Activated CD4-positive, alpha-beta memory T cell treated with anti-CD3 and anti-CD28 coated beads for 36 hours (primary cell): Measurements from ENCODE around the gene PNPLA5. TPM values are rescaled to one million over a fixed set of nuclear protein-coding genes. Genes with fewer than 3 reads are reported as not detected.

ENCODE experiments used
- CTCF ChIA-PET: fragments of 350-600 bp; sonication (Branson Sonifier 250); formaldehyde crosslinking; loops from one replicate; lab custom pipeline; 2021; ENCODE audit warnings: antibody characterized with exemption, inconsistent platforms; lab: Charles Lee
- POLR2A ChIA-PET: fragments of 350-600 bp; sonication (Branson Sonifier 250); formaldehyde crosslinking; loops from one replicate; lab custom pipeline; 2021; ENCODE audit warnings: antibody characterized with exemption; lab: Charles Lee
- DNase-seq: peaks from one replicate; pipeline ENCODE4 v3.0.0-alpha.2; 2020
- H3K27ac Mint-ChIP-seq: one replicate; pipeline ENCODE4 v1.8.0; 2021; ENCODE audit warnings: mixed read lengths
- H3K27me3 Mint-ChIP-seq: one replicate; pipeline ENCODE4 v1.8.0; 2021; ENCODE audit warnings: mixed read lengths
- H3K36me3 Mint-ChIP-seq: one replicate; pipeline ENCODE4 v1.8.0; 2021; ENCODE audit warnings: mixed read lengths
- H3K4me1 Mint-ChIP-seq: one replicate; pipeline ENCODE4 v1.8.0; 2021; ENCODE audit warnings: low read depth, mixed read lengths
- H3K4me3 Mint-ChIP-seq: one replicate; pipeline ENCODE4 v1.8.0; 2021; ENCODE audit warnings: mild to moderate bottlenecking, mixed read lengths
- H3K9me3 Mint-ChIP-seq: one replicate; pipeline ENCODE4 v1.8.0; 2021; ENCODE audit warnings: mixed read lengths
- intact Hi-C: fragments of 100-400 bp; cut with micrococcal nuclease; formaldehyde crosslinking; loops from one replicate; pipeline ENCODE4 v1.15.1; 2023
- total RNA-seq, 2 experiments: library from RNA; stranded (reverse); gene quantifications; one replicate each; pipeline ENCODE4 v1.2.3, GENCODE V29; 2021

The PNPLA5 gene
- total RNA-seq, 2 experiments from 2014 or later: not detected

- ChIA-PET POLR2A (no interaction called here), CTCF (no interaction called here)
- Mint-ChIP-seq H3K27ac (no peak overlapping the region), H3K4me1 (no peaks in the 10 kb centered on the region), H3K27me3 (peaks cover 18% of the 10 kb centered on the region), H3K9me3 (no peaks in the 10 kb centered on the region), H3K36me3 (no peaks in the 10 kb centered on the region), H3K4me3 (no peak overlapping the region)
- intact Hi-C loops: no loop called here
- DNase-seq: no peak
Measured at GRCh38 chr22:43848366-43849171, 43.2 kb downstream of the PNPLA5 start.

GRCh38 chr22:43847376-43848289, 44.2 kb downstream of the PNPLA5 start:
- no peak for DNase-seq
- no peak overlapping the region for H3K4me3 Mint-ChIP-seq
- no peaks in the 10 kb centered on the region for H3K9me3 Mint-ChIP-seq
- H3K4me1 Mint-ChIP-seq: no peaks in the 10 kb centered on the region
- intact Hi-C loops: no loop called here
- ChIA-PET POLR2A (no interaction called here), CTCF (no interaction called here)
- peaks cover 16% of the 10 kb centered on the region for H3K27me3 Mint-ChIP-seq
- H3K36me3 Mint-ChIP-seq: no peaks in the 10 kb centered on the region
- H3K27ac Mint-ChIP-seq: no peak overlapping the region

GRCh38 chr22:43846966-43847365, 44.8 kb downstream of the PNPLA5 start:
- no peak overlapping the region for H3K27ac Mint-ChIP-seq
- H3K9me3 Mint-ChIP-seq: no peaks in the 10 kb centered on the region
- DNase-seq: no peak
- intact Hi-C loops: no loop called here
- ChIA-PET POLR2A (no interaction called here), CTCF (no interaction called here)
- H3K4me1 Mint-ChIP-seq: no peaks in the 10 kb centered on the region
- peaks cover 16% of the 10 kb centered on the region for H3K27me3 Mint-ChIP-seq
- H3K36me3 Mint-ChIP-seq: no peaks in the 10 kb centered on the region
- H3K4me3 Mint-ChIP-seq: no peak overlapping the region

GRCh38 chr22:43845981-43846380, 45.8 kb downstream of the PNPLA5 start:
- Mint-ChIP-seq H3K36me3 (no peaks in the 10 kb centered on the region), H3K4me3 (no peak overlapping the region), H3K27me3 (peaks cover 13% of the 10 kb centered on the region), H3K27ac (no peak overlapping the region), H3K4me1 (no peaks in the 10 kb centered on the region), H3K9me3 (no peaks in the 10 kb centered on the region)
- ChIA-PET POLR2A (no interaction called here), CTCF (no interaction called here)
- no peak for DNase-seq
- intact Hi-C loops: no loop called here

GRCh38 chr22:43844560-43845545, 47.0 kb downstream of the PNPLA5 start:
- Mint-ChIP-seq H3K9me3 (no peaks in the 10 kb centered on the region), H3K27ac (no peak overlapping the region), H3K4me3 (no peak overlapping the region), H3K4me1 (no peaks in the 10 kb centered on the region), H3K36me3 (no peaks in the 10 kb centered on the region), H3K27me3 (peaks cover 4% of the 10 kb centered on the region)
- CTCF ChIA-PET: interaction anchor here (0.6 kb wide), 1 partner anchor 25 kb away, joined by 3 read pairs; no protein-coding TSS in a partner anchor
- intact Hi-C loops: no loop called here
- DNase-seq: no peak
- POLR2A ChIA-PET: no interaction called here

- POLR2A ChIA-PET: no interaction called here
- H3K27me3 Mint-ChIP-seq: peaks cover 3% of the 10 kb centered on the region
- CTCF ChIA-PET: interaction anchor here (0.9 kb wide), 1 partner anchor 39 kb away, joined by 3 read pairs; no protein-coding TSS in a partner anchor
- DNase-seq: no peak
- intact Hi-C loops: no loop called here
- H3K27ac Mint-ChIP-seq: no peak overlapping the region
- no peaks in the 10 kb centered on the region for H3K36me3 Mint-ChIP-seq
- H3K9me3 Mint-ChIP-seq: no peaks in the 10 kb centered on the region
- no peaks in the 10 kb centered on the region for H3K4me1 Mint-ChIP-seq
- no peak overlapping the region for H3K4me3 Mint-ChIP-seq
Measured at GRCh38 chr22:43843783-43844530, 47.9 kb downstream of the PNPLA5 start.

- CTCF ChIA-PET: no interaction called here
Measured at GRCh38 chr22:43841742-43842141, 50.1 kb downstream of the PNPLA5 start.

GRCh38 chr22:43840851-43841250, 51.0 kb downstream of the PNPLA5 start:
- CTCF ChIA-PET: no interaction called here
- Mint-ChIP-seq H3K27ac (no peak overlapping the region), H3K36me3 (no peaks in the 10 kb centered on the region), H3K9me3 (no peaks in the 10 kb centered on the region), H3K4me3 (no peak overlapping the region), H3K4me1 (no peaks in the 10 kb centered on the region), H3K27me3 (peaks cover under 1% of the 10 kb centered on the region)
- POLR2A ChIA-PET: no interaction called here
- intact Hi-C loops: no loop called here
- no peak for DNase-seq

More at GRCh38 chr22:43841742-43842141, 50.1 kb downstream of the PNPLA5 start:
- Mint-ChIP-seq H3K9me3 (no peaks in the 10 kb centered on the region), H3K27me3 (no peaks in the 10 kb centered on the region), H3K36me3 (no peaks in the 10 kb centered on the region), H3K4me1 (no peaks in the 10 kb centered on the region), H3K27ac (no peak overlapping the region), H3K4me3 (no peak overlapping the region)
- DNase-seq: no peak
- POLR2A ChIA-PET: no interaction called here
- intact Hi-C loops: no loop called here

GRCh38 chr22:43840431-43840830, 51.4 kb downstream of the PNPLA5 start:
- Mint-ChIP-seq H3K4me3 (no peak overlapping the region), H3K27me3 (peaks cover 4% of the 10 kb centered on the region), H3K9me3 (no peaks in the 10 kb centered on the region), H3K36me3 (no peaks in the 10 kb centered on the region), H3K4me1 (no peaks in the 10 kb centered on the region), H3K27ac (no peak overlapping the region)
- POLR2A ChIA-PET: no interaction called here
- CTCF ChIA-PET: no interaction called here
- no peak for DNase-seq
- intact Hi-C loops: no loop called here

GRCh38 chr22:43839781-43840180, 52.0 kb downstream of the PNPLA5 start:
- H3K36me3 Mint-ChIP-seq: no peaks in the 10 kb centered on the region
- ChIA-PET CTCF (no interaction called here), POLR2A (no interaction called here)
- H3K4me3 Mint-ChIP-seq: no peak overlapping the region
- no peak overlapping the region for H3K27ac Mint-ChIP-seq
- DNase-seq: no peak
- intact Hi-C loops: no loop called here
- H3K4me1 Mint-ChIP-seq: no peaks in the 10 kb centered on the region
- peaks cover 9% of the 10 kb centered on the region for H3K27me3 Mint-ChIP-seq
- H3K9me3 Mint-ChIP-seq: no peaks in the 10 kb centered on the region

GRCh38 chr22:43838571-43839307, 53.1 kb downstream of the PNPLA5 start:
- intact Hi-C loops: no loop called here
- no peak overlapping the region for H3K27ac Mint-ChIP-seq

More at GRCh38 chr22:43838571-43839307, 53.1 kb downstream of the PNPLA5 start:
- no peaks in the 10 kb centered on the region for H3K4me1 Mint-ChIP-seq
- CTCF ChIA-PET: no interaction called here
- no peaks in the 10 kb centered on the region for H3K9me3 Mint-ChIP-seq
- POLR2A ChIA-PET: no interaction called here
- H3K4me3 Mint-ChIP-seq: no peak overlapping the region
- no peaks in the 10 kb centered on the region for H3K36me3 Mint-ChIP-seq
- peaks cover 9% of the 10 kb centered on the region for H3K27me3 Mint-ChIP-seq
- no peak for DNase-seq
